ENCODE results near the gene AARS1. TPM values are rescaled to one million over a fixed set of nuclear protein-coding genes. Genes with fewer than 3 reads are reported as not detected.
"Not testable (repeated sequence)": the region's sequence is repeated elsewhere in the genome, so short reads cannot be mapped to it uniquely, and the experiment has no call there.

AARS1 gene
- total RNA-seq, 1 experiment from 2014 or later, result 77.0 TPM

DNA sequence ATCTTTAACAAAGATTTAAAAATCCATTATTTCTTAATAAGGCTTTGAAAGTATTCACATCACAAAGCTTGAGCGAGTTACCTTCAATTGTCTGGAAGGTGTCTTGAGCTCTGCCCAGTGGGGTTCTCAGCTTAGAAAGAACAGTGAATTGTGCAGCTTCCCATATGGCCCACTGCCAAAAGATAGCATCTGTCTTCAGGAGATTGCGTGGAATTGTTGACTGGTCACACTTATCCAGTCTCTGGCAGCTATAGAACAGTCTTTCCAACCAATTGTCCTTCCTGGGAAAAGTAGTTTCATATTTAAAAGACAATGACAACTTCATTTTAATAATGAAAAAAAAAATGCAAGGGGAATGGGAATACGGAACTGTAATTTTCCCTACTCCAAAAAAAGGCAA lies 57.5 kb downstream of the AARS1 start:
- H3K9me3 ChIP-seq (replicated peaks); H3K36me3 ChIP-seq; H3K4me3 ChIP-seq; DNase-seq (ENCODE audit: low read depth in 1 of 2, low spot score in 2 of 2); H3K27me3 ChIP-seq (replicated peaks); H3K4me1 ChIP-seq (replicated peaks); H3K27ac ChIP-seq: not testable (repeated sequence)

DNA sequence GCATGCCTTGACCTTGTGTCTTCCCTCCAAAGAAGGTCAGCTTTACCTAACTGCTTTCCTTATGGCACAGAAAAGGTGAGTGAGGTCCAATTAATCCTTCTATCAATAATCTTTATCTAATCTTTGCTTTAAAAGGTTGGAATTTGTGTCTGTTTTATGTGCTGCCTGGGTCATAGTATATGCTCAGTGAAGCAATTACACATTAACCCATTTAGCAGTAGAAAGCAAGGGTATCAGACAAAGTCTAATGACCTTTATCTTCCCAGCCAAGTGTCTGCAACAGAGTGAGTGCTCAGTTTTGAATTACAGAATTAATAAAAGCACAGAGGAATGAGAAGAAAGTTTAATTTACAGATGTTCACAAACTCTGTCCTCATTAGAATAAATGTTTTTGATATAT lies 63.3 kb downstream of the AARS1 start:
- not testable (repeated sequence) for H3K36me3 ChIP-seq; H3K4me1 ChIP-seq (replicated peaks); H3K27ac ChIP-seq; H3K27me3 ChIP-seq (replicated peaks); H3K9me3 ChIP-seq (replicated peaks); H3K4me3 ChIP-seq; DNase-seq (ENCODE audit: low read depth in 1 of 2, low spot score in 2 of 2)

DNA sequence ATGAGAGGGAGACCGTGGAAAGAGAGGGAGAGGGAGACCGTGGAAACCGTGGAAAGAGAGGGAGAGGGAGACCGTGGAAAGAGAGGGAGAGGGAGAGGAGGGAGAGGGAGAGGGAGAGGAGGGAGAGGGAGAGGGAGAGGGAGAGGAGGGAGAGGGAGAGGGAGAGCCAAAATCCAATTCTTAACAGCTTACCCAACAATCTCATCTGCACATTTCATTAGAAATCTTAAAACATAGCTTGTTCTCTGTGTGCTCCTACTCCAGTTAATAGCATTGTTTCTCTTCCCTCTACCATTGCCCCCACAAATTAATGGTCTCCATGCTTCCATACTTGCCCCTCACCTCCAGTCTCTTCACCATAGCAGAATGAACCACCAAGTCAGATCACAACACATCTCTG lies 63.9 kb downstream of the AARS1 start:
- H3K4me3 ChIP-seq; H3K27me3 ChIP-seq (replicated peaks); H3K9me3 ChIP-seq (replicated peaks); H3K27ac ChIP-seq; H3K36me3 ChIP-seq; H3K4me1 ChIP-seq (replicated peaks); DNase-seq (ENCODE audit: low read depth in 1 of 2, low spot score in 2 of 2): not testable (repeated sequence)

DNA sequence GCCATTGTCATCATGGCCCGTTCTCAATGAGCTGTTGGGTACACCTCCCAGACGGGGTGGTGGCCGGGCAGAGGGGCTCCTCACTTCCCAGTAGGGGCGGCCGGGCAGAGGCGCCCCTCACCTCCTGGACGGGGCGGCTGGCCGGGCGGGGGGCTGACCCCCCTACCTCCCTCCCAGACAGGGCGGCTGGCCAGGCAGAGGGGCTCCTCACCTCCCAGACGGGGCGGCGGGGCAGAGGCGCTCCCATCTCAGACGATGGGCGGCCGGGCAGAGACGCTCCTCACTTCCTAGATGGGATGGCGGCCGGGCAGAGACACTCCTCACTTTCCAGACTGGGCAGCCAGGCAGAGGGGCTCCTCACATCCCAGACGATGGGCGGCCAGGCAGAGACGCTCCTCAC lies 64.7 kb downstream of the AARS1 start:
- H3K4me1 ChIP-seq (replicated peaks); H3K4me3 ChIP-seq; H3K36me3 ChIP-seq; H3K27me3 ChIP-seq (replicated peaks); H3K27ac ChIP-seq; DNase-seq (ENCODE audit: low read depth in 1 of 2, low spot score in 2 of 2); H3K9me3 ChIP-seq (replicated peaks): not testable (repeated sequence)

- not testable (repeated sequence) for H3K27me3 ChIP-seq (replicated peaks); H3K27ac ChIP-seq; H3K4me1 ChIP-seq (replicated peaks); DNase-seq (ENCODE audit: low read depth in 1 of 2, low spot score in 2 of 2); H3K36me3 ChIP-seq; H3K9me3 ChIP-seq (replicated peaks); H3K4me3 ChIP-seq
These were observed 65.3 kb downstream of the AARS1 start for GRCh38 chr16:70223971-70224513.

DNA sequence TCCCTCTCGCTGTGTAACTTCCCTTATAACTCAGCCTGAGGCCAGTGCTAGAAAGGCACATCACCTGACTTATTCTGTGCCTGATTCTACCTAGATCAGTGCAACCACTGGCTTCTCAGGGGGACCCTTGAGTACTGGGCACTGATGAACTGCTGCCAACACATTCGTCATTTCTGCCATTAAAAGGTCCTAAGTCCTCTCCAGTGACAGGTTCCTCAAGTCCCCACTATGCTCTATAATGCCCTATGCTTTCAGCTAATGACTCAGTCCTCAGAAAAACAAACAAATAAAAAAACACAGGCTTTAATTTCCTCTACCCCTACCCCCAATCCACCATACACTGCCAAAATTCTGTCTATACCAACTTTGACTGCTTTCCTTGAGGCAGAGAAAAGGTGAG lies 66.1 kb downstream of the AARS1 start:
- H3K27ac ChIP-seq; H3K4me1 ChIP-seq (replicated peaks); H3K4me3 ChIP-seq; H3K27me3 ChIP-seq (replicated peaks); DNase-seq (ENCODE audit: low read depth in 1 of 2, low spot score in 2 of 2); H3K36me3 ChIP-seq; H3K9me3 ChIP-seq (replicated peaks): not testable (repeated sequence)

- not testable (repeated sequence) for DNase-seq (ENCODE audit: low read depth in 1 of 2, low spot score in 2 of 2); H3K27ac ChIP-seq; H3K4me3 ChIP-seq; H3K9me3 ChIP-seq (replicated peaks); H3K27me3 ChIP-seq (replicated peaks); H3K4me1 ChIP-seq (replicated peaks); H3K36me3 ChIP-seq
These were observed 66.7 kb downstream of the AARS1 start for GRCh38 chr16:70222574-70222973.

GRCh38 chr16:70218586-70218985 lies 70.7 kb downstream of the AARS1 start:
- H3K4me3 ChIP-seq; H3K9me3 ChIP-seq (replicated peaks); H3K36me3 ChIP-seq; H3K27ac ChIP-seq; H3K27me3 ChIP-seq (replicated peaks); H3K4me1 ChIP-seq (replicated peaks); DNase-seq (ENCODE audit: low read depth in 1 of 2, low spot score in 2 of 2): not testable (repeated sequence)

- H3K9me3 ChIP-seq (replicated peaks); H3K4me1 ChIP-seq (replicated peaks); H3K27ac ChIP-seq; H3K4me3 ChIP-seq; DNase-seq (ENCODE audit: low read depth in 1 of 2, low spot score in 2 of 2); H3K36me3 ChIP-seq; H3K27me3 ChIP-seq (replicated peaks): not testable (repeated sequence)
These were observed 82.9 kb downstream of the AARS1 start for GRCh38 chr16:70206382-70206781.

DNA sequence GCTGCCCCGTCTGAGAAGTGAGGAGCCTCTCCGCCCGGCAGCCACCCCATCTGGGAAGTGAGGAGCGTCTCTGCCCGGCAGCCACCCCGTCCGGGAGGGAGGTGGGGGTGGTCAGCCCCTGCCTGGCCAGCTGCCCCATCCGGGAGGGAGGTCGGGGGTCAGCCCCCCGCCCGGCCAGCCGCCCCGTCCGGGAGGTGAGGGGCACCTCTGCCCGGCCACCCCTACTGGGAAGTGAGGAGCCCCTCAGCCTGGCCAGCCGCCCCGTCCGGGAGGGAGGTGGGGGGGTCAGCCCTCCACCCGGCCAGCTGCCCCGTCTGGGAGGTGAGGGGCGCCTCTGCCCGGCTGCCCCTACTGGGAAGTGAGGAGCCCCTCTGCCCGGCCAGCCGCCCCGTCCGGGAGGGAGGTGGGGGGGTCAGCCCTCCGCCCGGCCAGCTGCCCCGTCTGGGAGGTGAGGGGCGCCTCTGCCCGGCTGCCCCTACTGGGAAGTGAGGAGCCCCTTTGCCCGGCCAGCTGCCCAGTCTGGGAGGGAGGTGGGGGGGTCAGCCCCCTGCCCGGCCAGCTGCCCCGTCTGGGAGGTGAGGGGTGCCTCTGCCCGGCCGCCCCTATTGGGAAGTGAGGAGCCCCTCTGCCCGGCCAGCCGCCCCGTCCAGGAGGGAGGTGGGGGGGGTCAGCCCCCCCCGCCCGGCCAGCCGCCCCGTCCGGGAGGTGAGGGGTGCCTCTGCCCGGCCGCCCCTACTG lies 84.5 kb downstream of the AARS1 start:
- not testable (repeated sequence) for H3K4me3 ChIP-seq; DNase-seq (ENCODE audit: low read depth in 1 of 2, low spot score in 2 of 2); H3K27me3 ChIP-seq (replicated peaks); H3K27ac ChIP-seq; H3K9me3 ChIP-seq (replicated peaks); H3K36me3 ChIP-seq; H3K4me1 ChIP-seq (replicated peaks)

DNA sequence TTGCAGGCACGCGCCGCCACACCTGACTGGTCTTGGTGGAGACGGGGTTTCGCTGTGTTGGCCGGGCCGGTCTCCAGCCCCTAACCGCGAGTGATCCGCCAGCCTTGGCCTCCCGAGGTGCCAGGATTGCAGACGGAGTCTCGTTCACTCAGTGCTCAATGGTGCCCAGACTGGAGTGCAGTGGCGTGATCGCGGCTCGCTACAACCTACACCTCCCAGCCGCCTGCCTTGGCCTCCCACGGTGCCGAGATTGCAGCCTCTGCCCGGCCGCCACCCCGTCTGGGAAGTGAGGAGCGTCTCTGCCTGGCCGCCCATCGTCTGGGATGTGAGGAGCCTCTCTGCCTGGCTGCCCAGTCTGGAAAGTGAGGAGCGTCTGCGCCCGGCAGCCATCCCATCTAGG lies 85.3 kb downstream of the AARS1 start:
- not testable (repeated sequence) for H3K9me3 ChIP-seq (replicated peaks); H3K27me3 ChIP-seq (replicated peaks); H3K27ac ChIP-seq; H3K4me1 ChIP-seq (replicated peaks); H3K4me3 ChIP-seq; H3K36me3 ChIP-seq; DNase-seq (ENCODE audit: low read depth in 1 of 2, low spot score in 2 of 2)

DNA sequence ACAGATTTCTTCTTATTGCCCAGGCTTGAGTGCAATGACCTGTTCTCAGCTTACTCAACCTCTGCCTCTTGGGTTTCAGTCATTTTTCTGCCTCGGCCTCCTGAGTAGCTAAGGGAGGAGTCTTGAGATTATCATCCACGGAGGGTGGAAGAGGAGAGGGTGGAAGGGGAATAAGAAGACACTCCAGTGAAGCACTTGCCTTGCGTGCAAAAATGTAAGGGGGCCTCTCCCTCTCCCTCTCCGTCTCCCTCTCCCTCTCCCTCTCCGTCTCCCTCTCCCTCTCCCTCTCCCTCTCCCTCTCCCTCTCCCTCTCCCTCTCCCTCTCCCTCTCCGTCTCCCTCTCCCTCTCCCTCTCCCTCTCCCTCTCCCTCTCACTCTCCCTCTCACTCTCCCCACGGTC lies 85.8 kb downstream of the AARS1 start:
- not testable (repeated sequence) for H3K9me3 ChIP-seq (replicated peaks); H3K36me3 ChIP-seq; H3K27ac ChIP-seq; H3K4me3 ChIP-seq; H3K4me1 ChIP-seq (replicated peaks); H3K27me3 ChIP-seq (replicated peaks); DNase-seq (ENCODE audit: low read depth in 1 of 2, low spot score in 2 of 2)
